Activated CD4-positive, CD25-positive, alpha-beta regulatory T cell treated with anti-CD3 and anti-CD28 coated beads, Interleukin-2, amount 50 U/mL, for 24 hours (primary cell): ENCODE results near the gene ALG12.

Experiments used
- ATAC-seq, 2 donors: fragments of 150-1000 bp; cut with Tn5 transposase; one replicate each; pipeline ENCODE4 v1.10.0; 2021; ENCODE audit warnings: mild to moderate bottlenecking in 1 of 2, moderate library complexity in 1 of 2

Gene ALG12

DNA sequence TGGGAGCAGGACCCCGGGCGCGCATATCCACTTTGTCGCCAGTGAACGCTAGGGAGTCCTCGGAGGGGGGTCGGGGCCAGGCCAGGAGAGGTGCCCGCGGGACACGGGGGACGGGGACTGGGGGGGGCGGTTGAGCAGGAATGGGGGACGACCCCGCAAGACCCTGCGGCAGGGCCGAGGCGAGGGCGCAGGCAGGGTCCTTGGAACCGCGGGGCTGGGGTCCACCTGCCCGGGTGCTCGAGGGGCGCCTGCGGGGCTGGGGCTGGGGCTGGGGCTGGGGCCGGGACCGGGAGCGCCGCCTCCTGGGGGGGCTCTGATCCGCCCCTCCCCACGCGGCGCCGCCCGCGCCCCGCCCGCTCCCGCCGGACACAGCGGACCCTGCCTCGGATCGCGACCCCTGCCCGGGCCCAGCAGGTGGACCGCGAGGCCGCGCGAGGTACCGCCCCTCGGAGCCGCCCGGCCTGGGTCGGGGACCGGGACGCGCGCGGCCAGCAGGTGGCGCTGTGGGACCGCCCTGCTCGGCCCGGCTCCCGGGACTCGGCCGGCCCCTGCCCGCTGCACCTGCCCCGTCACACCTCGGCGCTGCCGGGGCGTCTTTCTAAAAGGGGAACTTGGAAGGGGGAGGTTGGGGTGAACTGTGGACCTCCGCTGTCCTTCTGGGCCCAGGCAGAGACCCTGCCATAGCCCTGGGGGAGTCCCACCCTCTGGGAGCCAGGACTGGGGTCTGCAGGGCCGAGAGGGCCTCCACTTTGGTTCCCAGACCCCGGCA lies 11.2 kb upstream of the ALG12 start:
- ATAC-seq, result peak; percentile 76 to 78

DNA sequence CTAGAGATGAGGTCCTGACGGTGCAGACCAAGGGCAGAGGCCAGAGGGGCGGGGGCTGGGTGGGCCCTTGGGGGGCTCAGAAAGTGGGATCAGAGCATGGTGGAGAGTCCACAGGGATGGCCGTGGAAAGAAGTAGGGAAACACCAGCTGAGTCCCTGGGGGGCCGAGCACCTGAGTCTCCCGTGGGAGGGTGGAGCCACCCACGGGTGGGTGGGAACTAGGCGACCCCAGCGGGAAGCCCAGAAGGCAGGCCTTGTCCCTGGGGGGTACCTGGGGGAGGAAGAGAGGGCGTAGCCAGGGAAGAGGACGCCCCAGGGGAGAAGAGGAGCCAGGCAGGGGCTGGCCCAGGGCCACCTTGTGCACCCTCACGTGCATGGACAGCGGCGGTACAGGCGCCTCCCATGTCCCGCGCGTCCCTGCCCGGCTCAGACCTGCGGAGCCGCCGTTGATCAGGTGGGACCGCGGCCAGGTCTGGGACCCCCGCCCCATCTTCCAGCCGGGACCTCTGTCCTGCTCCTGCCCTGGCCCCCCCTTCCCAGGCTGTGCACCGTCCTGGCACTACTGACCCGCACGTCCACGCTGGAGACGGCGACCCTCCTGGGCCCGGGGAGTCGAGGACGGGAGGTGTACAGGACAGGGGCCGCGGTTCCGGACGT lies 10.4 kb upstream of the ALG12 start:
- ATAC-seq, result no peak

- no peak for ATAC-seq
Observed at GRCh38 chr22:49928185-49928495, 9.9 kb upstream of the ALG12 start.

- no peak for ATAC-seq
Observed at GRCh38 chr22:49927483-49928184, 9.4 kb upstream of the ALG12 start.

- no peak for ATAC-seq
Observed at GRCh38 chr22:49926916-49927315, 8.7 kb upstream of the ALG12 start.

DNA sequence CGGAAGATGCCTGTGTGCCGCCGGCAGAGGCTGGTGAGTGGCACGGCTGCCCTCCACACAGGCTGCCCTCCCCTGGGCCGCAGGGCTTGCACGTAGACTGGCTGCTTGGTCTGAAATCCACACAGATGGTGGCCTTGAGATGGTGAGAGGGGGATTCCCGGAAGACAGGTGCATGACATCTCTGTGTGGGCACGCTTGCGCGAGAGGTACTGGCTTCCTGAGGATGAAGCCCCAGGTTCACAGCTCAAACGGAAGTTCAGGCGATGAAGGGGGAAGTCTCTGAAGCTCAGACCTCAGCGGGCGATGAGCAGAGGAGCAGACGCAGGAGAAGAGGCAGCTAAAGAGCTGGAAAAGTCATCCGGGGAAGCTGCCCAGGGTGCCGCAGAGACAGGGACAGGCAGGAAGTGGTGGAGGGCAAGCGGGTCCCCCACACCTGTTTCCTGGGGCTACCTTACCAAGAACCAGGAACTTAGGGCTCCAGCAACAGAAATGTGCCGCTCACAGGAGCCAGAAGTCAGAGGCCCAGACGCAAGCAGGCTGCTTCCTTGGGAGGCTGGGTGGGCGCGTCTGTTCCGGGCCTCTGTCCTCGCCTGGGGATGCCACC lies 7.4 kb upstream of the ALG12 start:
- ATAC-seq, result peak; percentile 74 to 77

GRCh38 chr22:49924113-49924833 lies 6.0 kb upstream of the ALG12 start:
- no peak for ATAC-seq

DNA sequence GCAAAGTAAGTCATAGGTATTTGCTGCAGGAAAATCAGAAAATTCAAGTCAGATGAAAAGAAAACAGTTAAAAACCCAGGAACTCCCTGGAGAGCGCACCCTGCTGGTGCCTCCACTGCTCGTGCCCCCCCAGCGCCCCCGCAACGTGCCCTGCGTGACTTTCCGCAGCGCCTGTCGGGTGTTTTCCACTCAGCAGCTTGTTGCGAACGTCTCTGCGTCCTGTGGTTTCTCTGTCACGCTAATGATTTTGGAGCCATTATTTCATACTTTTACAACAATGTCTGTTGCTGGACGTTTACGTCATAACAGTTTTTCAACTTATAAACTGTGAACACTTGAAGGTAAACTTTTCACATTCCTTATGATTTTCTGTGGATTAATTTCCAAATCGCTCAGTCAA lies 5.2 kb upstream of the ALG12 start:
- ATAC-seq, result no peak

GRCh38 chr22:49922926-49923325 lies 4.7 kb upstream of the ALG12 start:
- ATAC-seq, result no peak

DNA sequence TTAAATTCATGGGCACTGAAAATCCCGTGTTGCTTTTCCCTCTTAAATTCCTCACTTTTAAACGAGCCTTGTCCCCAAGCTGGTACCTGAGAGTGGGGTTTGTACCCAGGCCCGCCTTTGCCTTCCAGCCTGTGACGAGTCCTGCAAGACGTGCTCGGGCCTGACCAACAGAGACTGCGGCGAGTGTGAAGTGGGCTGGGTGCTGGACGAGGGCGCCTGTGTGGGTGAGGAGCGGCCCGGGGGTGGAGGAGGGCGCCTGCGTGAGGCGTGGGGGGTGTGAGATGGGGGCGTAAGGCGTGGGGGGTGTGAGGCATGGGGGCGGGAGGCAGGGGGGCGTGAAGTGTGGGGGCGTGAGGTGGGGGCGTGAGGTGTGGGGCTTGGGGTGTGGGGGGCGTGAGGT lies 4.2 kb upstream of the ALG12 start:
- ATAC-seq, result no peak

GRCh38 chr22:49921508-49922278 lies 3.5 kb upstream of the ALG12 start:
- no peak for ATAC-seq

DNA sequence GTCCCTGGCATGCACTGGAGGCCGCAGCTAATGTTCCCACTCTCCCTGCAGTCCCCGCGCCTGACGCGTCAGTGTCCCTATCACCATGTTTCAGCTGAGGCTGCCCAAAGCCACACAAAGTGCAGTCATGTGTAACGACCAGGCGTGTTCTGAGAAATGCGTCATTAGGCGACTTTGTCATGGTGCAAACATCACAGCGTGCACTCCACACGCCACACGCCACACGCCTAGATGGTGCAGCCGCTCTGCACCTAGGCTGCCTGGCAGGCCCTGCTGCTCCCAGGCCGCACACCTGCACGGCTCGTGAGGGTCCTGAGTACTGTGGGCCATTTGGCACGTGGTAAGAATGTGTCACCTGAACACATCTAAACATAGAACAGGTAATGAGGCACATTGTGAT lies 2.6 kb upstream of the ALG12 start:
- no peak for ATAC-seq

DNA sequence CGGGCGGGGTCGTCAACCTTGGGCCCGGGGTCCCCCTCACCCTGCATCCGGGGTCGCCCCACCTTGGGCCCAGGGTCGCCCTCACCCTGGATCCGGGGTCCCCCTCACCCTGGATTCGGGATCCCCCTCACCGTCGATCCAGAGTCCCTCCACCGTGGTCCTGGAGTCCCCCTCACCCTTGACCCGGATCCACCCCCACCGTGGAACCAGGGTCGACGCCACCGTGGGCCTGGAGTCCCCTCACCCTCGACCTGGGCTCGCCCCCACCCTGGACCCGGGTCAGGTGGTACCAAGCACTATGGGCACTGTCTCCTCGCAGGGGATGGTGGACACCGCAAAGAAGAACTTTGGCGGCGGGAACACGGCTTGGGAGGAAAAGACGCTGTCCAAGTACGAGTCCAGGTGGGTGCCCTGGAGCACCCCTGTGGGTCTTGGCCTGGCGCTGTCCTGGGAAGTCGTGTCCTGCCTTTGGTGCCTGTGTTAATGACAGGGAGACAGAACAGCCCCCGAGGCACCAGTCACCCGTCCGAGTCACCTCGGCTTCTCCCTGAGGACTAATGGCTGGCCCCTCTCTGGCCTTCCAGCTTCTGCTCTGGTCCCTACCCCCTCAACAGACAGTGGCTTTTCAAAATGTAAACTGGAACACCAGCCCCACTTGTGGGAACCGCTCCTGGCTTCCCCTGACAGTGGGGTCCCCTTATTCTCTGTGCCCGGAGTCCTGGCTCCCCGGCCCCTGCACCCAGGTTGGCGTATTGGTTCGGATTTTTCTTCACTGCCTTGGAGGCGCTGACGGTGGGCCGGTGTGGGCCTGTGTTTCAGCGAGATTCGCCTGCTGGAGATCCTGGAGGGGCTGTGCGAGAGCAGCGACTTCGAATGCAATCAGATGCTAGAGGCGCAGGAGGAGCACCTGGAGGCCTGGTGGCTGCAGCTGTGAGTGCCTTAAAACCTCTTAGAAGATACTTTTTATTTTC lies 958 bp upstream of the ALG12 start:
- ATAC-seq, result no peak

DNA sequence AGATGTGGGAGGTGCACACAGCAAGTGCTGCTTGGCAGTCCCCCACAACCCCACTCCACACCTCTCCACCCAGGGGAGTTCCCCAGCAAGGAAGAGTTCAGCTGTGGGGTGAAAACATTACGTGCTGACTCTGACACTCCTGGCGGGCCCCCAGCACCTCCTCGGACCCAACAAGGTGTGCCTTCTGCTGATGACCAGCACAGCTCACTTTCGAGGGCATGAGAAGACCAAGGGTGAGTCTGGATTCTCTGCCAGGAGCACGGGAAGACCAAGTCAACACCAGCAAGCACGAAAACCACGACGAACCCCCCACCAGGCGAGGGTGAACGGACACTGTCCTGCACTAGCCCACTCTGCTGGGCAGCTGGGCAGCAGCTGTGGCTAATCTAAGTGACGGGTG lies 1.4 kb downstream of the ALG12 start:
- ATAC-seq, result no peak

DNA sequence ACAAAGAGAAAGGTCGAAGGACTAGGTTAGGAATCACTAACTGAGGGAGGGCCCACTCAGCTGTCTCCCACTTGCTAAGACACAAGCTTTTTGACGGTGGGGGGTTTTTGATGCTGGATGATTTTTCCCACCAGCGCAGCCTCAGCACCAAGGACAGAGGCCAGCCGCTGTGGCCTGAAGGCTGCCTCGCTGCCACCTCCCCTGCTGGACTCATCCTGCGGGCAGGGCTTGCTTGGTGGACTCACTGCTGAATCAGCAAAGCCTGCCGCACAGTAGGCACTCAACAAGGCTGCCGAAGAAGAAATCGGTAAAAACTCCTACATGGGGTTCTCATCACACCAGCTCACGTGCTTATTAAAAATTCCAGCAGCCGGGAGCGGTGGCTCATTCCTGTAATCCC lies 2.6 kb downstream of the ALG12 start:
- ATAC-seq, result no peak

DNA sequence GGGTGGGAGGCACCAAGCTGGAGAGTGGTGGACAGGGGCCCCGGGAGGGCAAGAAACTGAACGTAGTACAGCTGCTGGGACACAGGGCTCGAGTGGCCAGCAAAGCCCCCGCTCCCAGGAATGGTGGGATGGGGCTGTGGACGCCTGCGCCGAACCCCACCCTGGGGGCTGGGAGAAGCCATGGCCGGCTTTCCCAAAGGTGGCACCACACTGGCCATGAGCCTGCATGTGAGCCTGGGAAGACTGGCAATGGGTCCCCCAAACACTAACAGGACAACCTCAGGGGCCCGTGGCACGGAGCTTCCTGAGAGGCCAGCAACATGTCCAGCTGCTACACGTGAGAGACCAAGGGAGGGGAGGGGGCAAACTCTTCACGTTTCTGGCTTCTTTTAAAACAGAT lies 4.0 kb downstream of the ALG12 start:
- no peak for ATAC-seq

DNA sequence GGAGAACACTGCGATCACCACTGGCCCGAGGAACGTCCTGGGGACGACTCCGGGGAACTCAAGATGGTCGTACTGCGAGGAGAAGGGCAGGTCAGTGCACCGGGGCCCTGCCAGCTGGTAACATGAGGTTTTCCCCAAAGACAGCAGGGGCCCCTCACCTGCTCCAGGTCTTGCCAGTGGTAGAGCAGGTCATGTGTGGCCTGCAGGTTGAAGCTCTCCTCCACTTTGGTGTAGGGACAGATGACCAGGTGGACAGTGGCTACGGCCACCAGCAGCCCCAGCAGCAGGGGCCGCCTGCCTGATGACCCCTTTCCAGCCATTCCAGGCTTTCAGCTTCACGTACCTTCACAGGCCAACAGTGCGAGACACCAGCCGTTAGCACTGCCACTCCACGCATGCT lies 4.8 kb downstream of the ALG12 start:
- ATAC-seq, result no peak

GRCh38 chr22:49913026-49913425 lies 5.2 kb downstream of the ALG12 start:
- ATAC-seq, result no peak

GRCh38 chr22:49911881-49912625 lies 6.2 kb downstream of the ALG12 start:
- ATAC-seq, result no peak
